H9 (cell line): Measurements from ENCODE around the gene TBX1. TPM values are rescaled to one million over a fixed set of nuclear protein-coding genes. Genes with fewer than 3 reads are reported as not detected.

ENCODE experiments used
- DNase-seq: peaks from one replicate; pipeline ENCODE4 v3.0.0-alpha.2; 2017
- H2AFZ ChIP-seq: one replicate; pipeline ENCODE4 v1.6.1; 2013; ENCODE audit warnings: mild to moderate bottlenecking, low read length, control low read depth, moderate library complexity
- H2AK5ac ChIP-seq: 2 replicates; pipeline ENCODE4 v1.6.1; 2013; ENCODE audit warnings: low read length, control low read depth, mixed read lengths; ENCODE audit not compliant: insufficient read length
- H2BK120ac ChIP-seq: one replicate; pipeline ENCODE4 v1.6.1; 2013; ENCODE audit warnings: low read depth, mild to moderate bottlenecking, low read length, control low read depth, inconsistent platforms; ENCODE audit not compliant: poor library complexity, severe bottlenecking
- H2BK12ac ChIP-seq: 2 replicates; pipeline ENCODE4 v1.6.1; 2013; ENCODE audit warnings: low read length, control low read depth, mixed read lengths, low read depth; ENCODE audit not compliant: insufficient read length
- H2BK15ac ChIP-seq: 2 replicates; pipeline ENCODE4 v1.6.1; 2013; ENCODE audit warnings: low read depth, low read length, control low read depth
- H2BK20ac ChIP-seq: one replicate; pipeline ENCODE4 v1.6.1; 2013; ENCODE audit warnings: low read depth, mild to moderate bottlenecking, low read length, control low read depth, inconsistent platforms; ENCODE audit not compliant: poor library complexity, severe bottlenecking
- H2BK5ac ChIP-seq: 2 replicates; pipeline ENCODE4 v1.6.1; 2013; ENCODE audit warnings: low read length, control low read depth, mixed read lengths; ENCODE audit not compliant: insufficient read length
- H3K14ac ChIP-seq: 2 replicates; pipeline ENCODE4 v1.6.1; 2013; ENCODE audit warnings: low read length, control low read depth; ENCODE audit not compliant: insufficient read depth
- H3K18ac ChIP-seq: 2 replicates; pipeline ENCODE4 v1.6.1; 2013; ENCODE audit warnings: low read depth, mild to moderate bottlenecking, mixed read lengths, low read length, control low read depth; ENCODE audit not compliant: insufficient read length
- H3K23ac ChIP-seq: 2 replicates; pipeline ENCODE4 v1.6.1; 2013; ENCODE audit warnings: low read length, control low read depth, mixed read lengths, low read depth; ENCODE audit not compliant: insufficient read length
- H3K23me2 ChIP-seq: 2 replicates; pipeline ENCODE4 v1.6.1; 2013; ENCODE audit warnings: low read depth, mild to moderate bottlenecking, mixed read lengths, low read length, control low read depth; ENCODE audit not compliant: insufficient read length, poor library complexity, severe bottlenecking
- H3K27ac ChIP-seq: 2 replicates; pipeline ENCODE4 v1.5.1; 2013; ENCODE audit warnings: low read length, control low read depth, mixed read lengths, low read depth; ENCODE audit not compliant: insufficient read length
- H3K27me3 ChIP-seq: 2 replicates; pipeline ENCODE4 v1.6.1; 2013; ENCODE audit warnings: low read length, control low read depth, inconsistent platforms; ENCODE audit not compliant: insufficient read depth
- H3K4ac ChIP-seq: 2 replicates; pipeline ENCODE4 v1.6.1; 2013; ENCODE audit warnings: low read depth, mild to moderate bottlenecking, control low read depth, inconsistent platforms, low read length, moderate library complexity
- H3K4me1 ChIP-seq: 2 replicates; pipeline ENCODE4 v1.6.1; 2013; ENCODE audit warnings: low read length, control low read depth, inconsistent platforms; ENCODE audit not compliant: insufficient read depth
- H3K4me2 ChIP-seq: 2 replicates; pipeline ENCODE4 v1.6.1; 2013; ENCODE audit warnings: low read length, control low read depth, mixed read lengths; ENCODE audit not compliant: insufficient read length, insufficient read depth
- H3K56ac ChIP-seq: 2 replicates; pipeline ENCODE4 v1.6.1; 2013; ENCODE audit warnings: low read depth, mild to moderate bottlenecking, mixed read lengths, low read length, control low read depth; ENCODE audit not compliant: insufficient read length
- H3K79me1 ChIP-seq: 2 replicates; pipeline ENCODE4 v1.6.1; 2013; ENCODE audit warnings: low read depth, mild to moderate bottlenecking, moderate library complexity, low read length, control low read depth, inconsistent platforms; ENCODE audit not compliant: insufficient read depth, poor library complexity, severe bottlenecking
- H3K79me2 ChIP-seq: 2 replicates; pipeline ENCODE4 v1.6.1; 2013; ENCODE audit warnings: low read length, control low read depth, inconsistent platforms; ENCODE audit not compliant: insufficient read depth
- H3K9ac ChIP-seq: 2 replicates; pipeline ENCODE4 v1.6.1; 2013; ENCODE audit warnings: low read length, control low read depth, mixed read lengths; ENCODE audit not compliant: insufficient read length; ENCODE audit errors: extremely low read depth
- H3K9me3 ChIP-seq: one replicate; pipeline ENCODE4 v1.6.1; 2013; ENCODE audit warnings: low read depth, low read length, inconsistent platforms; ENCODE audit not compliant: control insufficient read depth
- H3T11ph ChIP-seq: one replicate; pipeline ENCODE4 v1.6.1; 2013; ENCODE audit warnings: mild to moderate bottlenecking, low read length, control low read depth, inconsistent platforms
- H4K20me1 ChIP-seq: one replicate; pipeline ENCODE4 v1.6.1; 2013; ENCODE audit not compliant: control insufficient read depth, insufficient read length, insufficient read depth
- H4K5ac ChIP-seq: 2 replicates; pipeline ENCODE4 v1.6.1; 2013; ENCODE audit warnings: low read depth, mild to moderate bottlenecking, mixed read lengths, low read length, control low read depth; ENCODE audit not compliant: insufficient read length
- H4K8ac ChIP-seq: replicated peaks from 2 replicates; pipeline ENCODE4 v1.6.1; 2013; ENCODE audit warnings: low read length, control low read depth, mixed read lengths, low read depth; ENCODE audit not compliant: insufficient read length
- H4K91ac ChIP-seq: 2 replicates; pipeline ENCODE4 v1.6.1; 2013; ENCODE audit warnings: low read depth, mild to moderate bottlenecking, moderate library complexity, mixed read lengths, low read length, control low read depth; ENCODE audit not compliant: insufficient read length
- H3K27ac Mint-ChIP-seq, 3 experiments: 2 replicates in 2 of 3; 3 replicates in 1 of 3; pipeline ENCODE4 v1.8.0; 2020 to 2021; ENCODE audit warnings: mixed read lengths in 3 of 3, mild to moderate bottlenecking in 1 of 3, moderate library complexity in 1 of 3
- H3K27me3 Mint-ChIP-seq: 2 replicates; pipeline ENCODE4 v1.8.0; 2021; ENCODE audit warnings: low read depth, mild to moderate bottlenecking, moderate library complexity, mixed read lengths
- H3K36me3 Mint-ChIP-seq, 3 experiments: 2 replicates in 2 of 3; 3 replicates in 1 of 3; pipeline ENCODE4 v1.8.0; 2020 to 2021; ENCODE audit warnings: low read depth in 3 of 3, mixed read lengths in 3 of 3; ENCODE audit not compliant: insufficient read depth in 1 of 3
- H3K4me1 Mint-ChIP-seq, 2 experiments: 2 replicates each; pipeline ENCODE4 v1.8.0; 2020; ENCODE audit warnings: mixed read lengths in 2 of 2
- H3K4me3 Mint-ChIP-seq, 2 experiments: 2 replicates in 1 of 2; 3 replicates in 1 of 2; pipeline ENCODE4 v1.8.0; 2020 to 2021; ENCODE audit warnings: mild to moderate bottlenecking in 2 of 2, mixed read lengths in 2 of 2, moderate library complexity in 1 of 2
- H3K9me3 Mint-ChIP-seq, 2 experiments: 2 replicates in 1 of 2; 3 replicates in 1 of 2; pipeline ENCODE4 v1.8.0; 2020; ENCODE audit warnings: mild to moderate bottlenecking in 2 of 2, mixed read lengths in 2 of 2, moderate library complexity in 1 of 2
- WGBS: extraction: QIAGEN DNeasy Blood & Tissue Kit; methylation state at CpG from one replicate; pipeline ENCODE4 v1.1.7; 2013; ENCODE audit warnings: missing lambda C conversion rate, low lambda C conversion rate, mixed read lengths; ENCODE audit not compliant: insufficient read length; ENCODE audit errors: extremely low coverage; 5-methylcytosine and 5-hydroxymethylcytosine counted together
- total RNA-seq: library from RNA; stranded (reverse); gene quantifications from 2 replicates; pipeline ENCODE4 v1.2.1, GENCODE V29; 2021
- TF ChIP-seq, protein P1 (sequence below): fragments of 200-600 bp; sonication (generic); conservative IDR thresholded peaks from 3 replicates; pipeline ENCODE4 v1.8.0; 2021; ENCODE audit warnings: antibody characterized with exemption, mild to moderate bottlenecking

Gene TBX1
- total RNA-seq, 1 experiment from 2014 or later, result 2.2 TPM

DNA sequence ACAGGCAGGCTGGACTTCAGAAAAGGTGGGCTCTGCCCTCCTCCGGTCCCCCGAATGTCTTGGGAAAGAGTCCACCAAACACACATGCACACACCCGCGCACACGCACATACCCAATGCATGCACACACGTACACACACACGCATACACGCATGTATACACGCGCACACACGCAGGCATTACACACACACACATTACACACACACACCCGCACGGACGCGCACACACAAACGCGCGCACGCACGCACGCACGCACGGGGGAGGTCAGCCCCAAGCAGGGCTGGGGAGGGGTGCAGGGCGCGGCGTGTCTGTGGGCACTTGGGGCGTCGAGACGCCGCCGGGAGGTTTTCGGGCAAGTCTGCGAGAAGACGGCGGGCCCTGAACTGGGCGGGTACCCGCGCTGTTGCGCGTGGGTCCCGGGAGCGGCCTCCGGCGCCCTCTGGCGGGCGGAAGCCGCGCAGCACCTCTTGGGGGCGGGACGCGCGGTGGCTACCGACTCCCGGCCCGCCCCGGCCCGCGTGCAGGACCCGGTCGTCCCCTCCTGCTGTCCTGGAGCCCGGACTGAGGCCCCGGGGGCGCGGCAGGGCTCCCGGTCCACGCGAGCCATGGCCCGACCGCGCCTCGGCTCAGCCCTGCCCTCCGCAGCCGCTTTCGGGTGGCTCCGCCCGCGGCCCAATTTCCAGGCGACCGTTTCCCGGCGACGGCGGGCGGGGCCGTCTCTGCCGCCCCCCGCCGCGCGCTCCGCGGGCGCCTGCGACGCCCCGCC lies 42.7 kb upstream of the TBX1 start:
- no peak overlapping the region; the same call in 1 of the 2 replicates for H3K14ac ChIP-seq
- TF ChIP-seq, protein P1, sequence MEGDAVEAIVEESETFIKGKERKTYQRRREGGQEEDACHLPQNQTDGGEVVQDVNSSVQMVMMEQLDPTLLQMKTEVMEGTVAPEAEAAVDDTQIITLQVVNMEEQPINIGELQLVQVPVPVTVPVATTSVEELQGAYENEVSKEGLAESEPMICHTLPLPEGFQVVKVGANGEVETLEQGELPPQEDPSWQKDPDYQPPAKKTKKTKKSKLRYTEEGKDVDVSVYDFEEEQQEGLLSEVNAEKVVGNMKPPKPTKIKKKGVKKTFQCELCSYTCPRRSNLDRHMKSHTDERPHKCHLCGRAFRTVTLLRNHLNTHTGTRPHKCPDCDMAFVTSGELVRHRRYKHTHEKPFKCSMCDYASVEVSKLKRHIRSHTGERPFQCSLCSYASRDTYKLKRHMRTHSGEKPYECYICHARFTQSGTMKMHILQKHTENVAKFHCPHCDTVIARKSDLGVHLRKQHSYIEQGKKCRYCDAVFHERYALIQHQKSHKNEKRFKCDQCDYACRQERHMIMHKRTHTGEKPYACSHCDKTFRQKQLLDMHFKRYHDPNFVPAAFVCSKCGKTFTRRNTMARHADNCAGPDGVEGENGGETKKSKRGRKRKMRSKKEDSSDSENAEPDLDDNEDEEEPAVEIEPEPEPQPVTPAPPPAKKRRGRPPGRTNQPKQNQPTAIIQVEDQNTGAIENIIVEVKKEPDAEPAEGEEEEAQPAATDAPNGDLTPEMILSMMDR, result peak; percentile 98
- DNase-seq, result peak; percentile 65
- H2AFZ ChIP-seq, result no peak overlapping the region
- no peak overlapping the region for H2BK120ac ChIP-seq
- no peak overlapping the region for H4K5ac ChIP-seq
- H3K23ac ChIP-seq, result no peak overlapping the region
- H3K4me3 Mint-ChIP-seq, result peak overlapping the region; percentile 38 to 78; a peak in 4 of 5 replicates
- H3K9me3 ChIP-seq, result no peaks in the 10 kb centered on the region
- no peak overlapping the region for H3T11ph ChIP-seq
- no peak overlapping the region; a peak in 1 of 7 replicates for H3K27ac Mint-ChIP-seq
- H3K4ac ChIP-seq, result no peak overlapping the region
- no peak overlapping the region for H3K56ac ChIP-seq
- peaks cover 37% of the 10 kb centered on the region; the same call in 1 of the 2 replicates for H3K27me3 ChIP-seq
- peaks cover 2% of the 10 kb centered on the region; the same call in 1 of the 2 replicates for H3K4me1 ChIP-seq
- H3K27me3 Mint-ChIP-seq, result peaks cover 80% of the 10 kb centered on the region
- peaks cover 14 to 29% of the 10 kb centered on the region in 2 experiments for H3K4me1 Mint-ChIP-seq
- no peak overlapping the region for H3K18ac ChIP-seq
- H3K9me3 Mint-ChIP-seq, result peaks cover 6 to 8% of the 10 kb centered on the region in 2 experiments; a peak in 3 of 5 replicates
- H3K79me2 ChIP-seq, result no peaks in the 10 kb centered on the region
- no peak overlapping the region for H2BK15ac ChIP-seq
- no peak overlapping the region for H2BK5ac ChIP-seq
- no peak overlapping the region for H3K9ac ChIP-seq
- H2BK12ac ChIP-seq, result no peak overlapping the region
- H3K36me3 Mint-ChIP-seq, result peaks cover 7 to 18% (median 14%) of the 10 kb centered on the region in 3 experiments; a peak in 6 of 7 replicates
- no peaks in the 10 kb centered on the region for H3K79me1 ChIP-seq
- peaks cover 10% of the 10 kb centered on the region for H3K23me2 ChIP-seq
- H4K8ac ChIP-seq, result no peak overlapping the region
- peak overlapping the region; percentile 41 for H3K4me2 ChIP-seq
- no peak overlapping the region for H2AK5ac ChIP-seq
- H4K20me1 ChIP-seq, result peaks cover 2% of the 10 kb centered on the region
- no peak overlapping the region for H3K27ac ChIP-seq
- H2BK20ac ChIP-seq, result no peak overlapping the region
- H4K91ac ChIP-seq, result no peak overlapping the region
- no CpG with 5 or more reads among the region's 96 CpGs for WGBS
